GM23338 (cell line): ENCODE results near the gene EFS.

Experiments used
- CTCF ChIP-seq, 2 experiments: fragments of 200-600 bp in 1 of 2; sonication (generic) in 1 of 2; conservative IDR thresholded peaks; 2 replicates each; pipeline versions ENCODE4 v1.5.1 to v1.6.1; 2016 to 2017; ENCODE audit warnings: antibody characterized with exemption in 2 of 2, low read depth in 2 of 2, mild to moderate bottlenecking in 2 of 2, moderate library complexity in 1 of 2
- ETS1 ChIP-seq: IDR thresholded peaks from 2 replicates; pipeline ENCODE4 v1.6.1; 2016; ENCODE audit warnings: antibody characterized with exemption
- EZH2 ChIP-seq: fragments of 200-600 bp; sonication (generic); IDR thresholded peaks from one replicate; pipeline ENCODE4 v1.8.0; 2017; ENCODE audit warnings: antibody characterized with exemption, mild to moderate bottlenecking, low read depth; ENCODE audit not compliant: unreplicated experiment
- EZH2phosphoT487 ChIP-seq: fragments of 200-600 bp; sonication (generic); IDR thresholded peaks from one replicate; pipeline ENCODE4 v1.8.1; 2018; ENCODE audit warnings: antibody characterized with exemption; ENCODE audit not compliant: unreplicated experiment
- JUNB ChIP-seq: IDR thresholded peaks from one replicate; pipeline ENCODE4 v1.6.1; 2016; ENCODE audit warnings: antibody characterized with exemption; ENCODE audit not compliant: unreplicated experiment
- POLR2AphosphoS5 ChIP-seq: IDR thresholded peaks from 2 replicates; pipeline ENCODE4 v1.6.1; 2016; ENCODE audit warnings: antibody characterized with exemption, low read depth
- REST ChIP-seq: IDR thresholded peaks from one replicate; pipeline ENCODE4 v1.6.1; 2018; ENCODE audit warnings: antibody characterized with exemption; ENCODE audit not compliant: unreplicated experiment
- STAT1 ChIP-seq: IDR thresholded peaks from one replicate; pipeline ENCODE4 v1.6.1; 2016; ENCODE audit warnings: antibody characterized with exemption; ENCODE audit not compliant: unreplicated experiment
- ZNF331 ChIP-seq: fragments of 250-450 bp; sonication (Bioruptor Pico); IDR thresholded peaks from 2 replicates; pipeline ENCODE4 v1.5.0; 2020; ENCODE audit warnings: low read depth, mild to moderate bottlenecking, moderate library complexity
- TF ChIP-seq, protein P1 (sequence below): fragments of 250-450 bp; sonication (Bioruptor Pico); IDR thresholded peaks from 2 replicates; pipeline ENCODE4 v1.5.0; 2020; ENCODE audit warnings: mild to moderate bottlenecking, moderate library complexity

GRCh38 chr14:23356662-23357061 is 8.3 kb downstream of the EFS start:
- no peak for TF ChIP-seq EZH2
- TF ChIP-seq CTCF (conservative IDR thresholded peaks at IDR 0.05; ENCODE audit: low read depth in 2 of 2), result no peak
- no peak for TF ChIP-seq POLR2AphosphoS5
- no peak for TF ChIP-seq EZH2phosphoT487
- TF ChIP-seq REST, result no peak
- no peak for TF ChIP-seq JUNB
- no peak for TF ChIP-seq ETS1
- TF ChIP-seq, protein P1, sequence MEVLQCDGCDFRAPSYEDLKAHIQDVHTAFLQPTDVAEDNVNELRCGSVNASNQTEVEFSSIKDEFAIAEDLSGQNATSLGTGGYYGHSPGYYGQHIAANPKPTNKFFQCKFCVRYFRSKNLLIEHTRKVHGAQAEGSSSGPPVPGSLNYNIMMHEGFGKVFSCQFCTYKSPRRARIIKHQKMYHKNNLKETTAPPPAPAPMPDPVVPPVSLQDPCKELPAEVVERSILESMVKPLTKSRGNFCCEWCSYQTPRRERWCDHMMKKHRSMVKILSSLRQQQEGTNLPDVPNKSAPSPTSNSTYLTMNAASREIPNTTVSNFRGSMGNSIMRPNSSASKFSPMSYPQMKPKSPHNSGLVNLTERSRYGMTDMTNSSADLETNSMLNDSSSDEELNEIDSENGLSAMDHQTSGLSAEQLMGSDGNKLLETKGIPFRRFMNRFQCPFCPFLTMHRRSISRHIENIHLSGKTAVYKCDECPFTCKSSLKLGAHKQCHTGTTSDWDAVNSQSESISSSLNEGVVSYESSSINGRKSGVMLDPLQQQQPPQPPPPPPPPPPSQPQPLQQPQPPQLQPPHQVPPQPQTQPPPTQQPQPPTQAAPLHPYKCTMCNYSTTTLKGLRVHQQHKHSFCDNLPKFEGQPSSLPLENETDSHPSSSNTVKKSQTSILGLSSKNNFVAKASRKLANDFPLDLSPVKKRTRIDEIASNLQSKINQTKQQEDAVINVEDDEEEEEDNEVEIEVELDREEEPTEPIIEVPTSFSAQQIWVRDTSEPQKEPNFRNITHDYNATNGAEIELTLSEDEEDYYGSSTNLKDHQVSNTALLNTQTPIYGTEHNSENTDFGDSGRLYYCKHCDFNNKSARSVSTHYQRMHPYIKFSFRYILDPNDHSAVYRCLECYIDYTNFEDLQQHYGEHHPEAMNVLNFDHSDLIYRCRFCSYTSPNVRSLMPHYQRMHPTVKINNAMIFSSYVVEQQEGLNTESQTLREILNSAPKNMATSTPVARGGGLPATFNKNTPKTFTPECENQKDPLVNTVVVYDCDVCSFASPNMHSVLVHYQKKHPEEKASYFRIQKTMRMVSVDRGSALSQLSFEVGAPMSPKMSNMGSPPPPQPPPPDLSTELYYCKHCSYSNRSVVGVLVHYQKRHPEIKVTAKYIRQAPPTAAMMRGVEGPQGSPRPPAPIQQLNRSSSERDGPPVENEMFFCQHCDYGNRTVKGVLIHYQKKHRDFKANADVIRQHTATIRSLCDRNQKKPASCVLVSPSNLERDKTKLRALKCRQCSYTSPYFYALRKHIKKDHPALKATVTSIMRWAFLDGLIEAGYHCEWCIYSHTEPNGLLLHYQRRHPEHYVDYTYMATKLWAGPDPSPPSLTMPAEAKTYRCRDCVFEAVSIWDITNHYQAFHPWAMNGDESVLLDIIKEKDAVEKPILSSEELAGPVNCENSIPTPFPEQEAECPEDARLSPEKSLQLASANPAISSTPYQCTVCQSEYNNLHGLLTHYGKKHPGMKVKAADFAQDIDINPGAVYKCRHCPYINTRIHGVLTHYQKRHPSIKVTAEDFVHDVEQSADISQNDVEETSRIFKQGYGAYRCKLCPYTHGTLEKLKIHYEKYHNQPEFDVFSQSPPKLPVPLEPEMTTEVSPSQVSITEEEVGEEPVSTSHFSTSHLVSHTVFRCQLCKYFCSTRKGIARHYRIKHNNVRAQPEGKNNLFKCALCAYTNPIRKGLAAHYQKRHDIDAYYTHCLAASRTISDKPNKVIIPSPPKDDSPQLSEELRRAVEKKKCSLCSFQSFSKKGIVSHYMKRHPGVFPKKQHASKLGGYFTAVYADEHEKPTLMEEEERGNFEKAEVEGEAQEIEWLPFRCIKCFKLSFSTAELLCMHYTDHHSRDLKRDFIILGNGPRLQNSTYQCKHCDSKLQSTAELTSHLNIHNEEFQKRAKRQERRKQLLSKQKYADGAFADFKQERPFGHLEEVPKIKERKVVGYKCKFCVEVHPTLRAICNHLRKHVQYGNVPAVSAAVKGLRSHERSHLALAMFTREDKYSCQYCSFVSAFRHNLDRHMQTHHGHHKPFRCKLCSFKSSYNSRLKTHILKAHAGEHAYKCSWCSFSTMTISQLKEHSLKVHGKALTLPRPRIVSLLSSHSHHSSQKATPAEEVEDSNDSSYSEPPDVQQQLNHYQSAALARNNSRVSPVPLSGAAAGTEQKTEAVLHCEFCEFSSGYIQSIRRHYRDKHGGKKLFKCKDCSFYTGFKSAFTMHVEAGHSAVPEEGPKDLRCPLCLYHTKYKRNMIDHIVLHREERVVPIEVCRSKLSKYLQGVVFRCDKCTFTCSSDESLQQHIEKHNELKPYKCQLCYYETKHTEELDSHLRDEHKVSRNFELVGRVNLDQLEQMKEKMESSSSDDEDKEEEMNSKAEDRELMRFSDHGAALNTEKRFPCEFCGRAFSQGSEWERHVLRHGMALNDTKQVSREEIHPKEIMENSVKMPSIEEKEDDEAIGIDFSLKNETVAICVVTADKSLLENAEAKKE (CRISPR knock-in tag), result no peak
- no peak for TF ChIP-seq STAT1
- no peak for TF ChIP-seq ZNF331 (CRISPR knock-in tag)
